ENCODE data around the gene SUPV3L1.
A peak's percentile ranks its signal among the peaks of the same experiment; 100 is the strongest.

The SUPV3L1 gene

DNA sequence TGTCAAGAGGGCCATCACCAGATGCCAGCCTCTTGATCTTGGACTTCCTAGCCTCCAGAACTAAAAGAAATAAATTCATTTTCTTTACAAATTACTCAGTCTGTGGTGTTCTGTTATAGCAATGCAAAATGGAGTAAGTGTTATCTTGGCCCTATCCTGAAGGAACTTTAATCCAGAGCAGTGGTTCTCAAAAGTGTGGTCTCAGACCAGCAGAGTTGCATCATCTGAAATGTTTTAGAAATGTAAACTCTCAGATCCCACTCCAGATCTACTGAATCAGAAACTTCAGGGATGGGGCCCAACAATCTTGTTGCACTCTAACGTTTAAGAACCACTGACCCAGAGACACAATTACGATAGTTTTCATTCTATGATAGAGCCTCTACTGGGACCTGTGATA, 3.2 kb upstream of the SUPV3L1 start:
- no peak for DNase-seq (ENCODE audit: low read depth)
- TF ChIP-seq, protein P1, sequence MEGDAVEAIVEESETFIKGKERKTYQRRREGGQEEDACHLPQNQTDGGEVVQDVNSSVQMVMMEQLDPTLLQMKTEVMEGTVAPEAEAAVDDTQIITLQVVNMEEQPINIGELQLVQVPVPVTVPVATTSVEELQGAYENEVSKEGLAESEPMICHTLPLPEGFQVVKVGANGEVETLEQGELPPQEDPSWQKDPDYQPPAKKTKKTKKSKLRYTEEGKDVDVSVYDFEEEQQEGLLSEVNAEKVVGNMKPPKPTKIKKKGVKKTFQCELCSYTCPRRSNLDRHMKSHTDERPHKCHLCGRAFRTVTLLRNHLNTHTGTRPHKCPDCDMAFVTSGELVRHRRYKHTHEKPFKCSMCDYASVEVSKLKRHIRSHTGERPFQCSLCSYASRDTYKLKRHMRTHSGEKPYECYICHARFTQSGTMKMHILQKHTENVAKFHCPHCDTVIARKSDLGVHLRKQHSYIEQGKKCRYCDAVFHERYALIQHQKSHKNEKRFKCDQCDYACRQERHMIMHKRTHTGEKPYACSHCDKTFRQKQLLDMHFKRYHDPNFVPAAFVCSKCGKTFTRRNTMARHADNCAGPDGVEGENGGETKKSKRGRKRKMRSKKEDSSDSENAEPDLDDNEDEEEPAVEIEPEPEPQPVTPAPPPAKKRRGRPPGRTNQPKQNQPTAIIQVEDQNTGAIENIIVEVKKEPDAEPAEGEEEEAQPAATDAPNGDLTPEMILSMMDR (IDR thresholded peaks at IDR 0.05; ENCODE audit: low read length, missing control alignments), result no peak
- no peak overlapping the region for H3K4me3 ChIP-seq (replicated peaks; ENCODE audit: low read depth, low read length)

DNA sequence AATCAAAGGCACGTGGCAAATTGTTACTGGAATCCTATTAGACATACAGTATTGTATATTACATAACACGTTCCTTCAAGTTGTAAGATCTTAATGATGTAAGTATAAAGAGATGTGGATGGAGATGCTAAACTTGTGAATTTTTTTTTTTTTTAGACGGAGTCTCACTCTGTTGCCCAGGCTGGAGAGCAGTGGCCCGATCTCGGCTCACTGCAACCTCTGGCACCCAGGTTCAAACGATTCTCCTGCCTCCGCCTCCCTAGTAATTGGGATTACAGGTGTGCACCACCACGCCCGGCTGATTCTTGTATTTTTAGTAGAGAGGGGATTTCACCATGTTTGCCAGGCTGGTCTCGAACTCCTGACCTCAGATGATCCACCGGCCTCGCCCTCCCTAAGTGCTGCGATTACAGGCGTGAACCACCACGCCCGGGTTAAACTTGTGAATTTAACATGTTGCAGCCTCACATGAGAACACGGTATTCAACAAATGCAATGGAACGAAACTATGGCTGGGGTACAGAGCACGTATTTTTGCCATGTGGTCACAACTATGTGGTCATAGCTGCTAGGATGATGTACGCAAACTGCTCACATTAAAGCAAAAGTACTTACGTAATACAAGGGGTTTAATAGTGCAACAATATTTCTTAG, 818 bp upstream of the SUPV3L1 start:
- H3K4me3 ChIP-seq (replicated peaks; ENCODE audit: low read depth, low read length), result peak overlapping the region; percentile 100
- DNase-seq (ENCODE audit: low read depth), result no peak
- TF ChIP-seq, protein P1 (IDR thresholded peaks at IDR 0.05; ENCODE audit: low read length, missing control alignments), result no peak

DNA sequence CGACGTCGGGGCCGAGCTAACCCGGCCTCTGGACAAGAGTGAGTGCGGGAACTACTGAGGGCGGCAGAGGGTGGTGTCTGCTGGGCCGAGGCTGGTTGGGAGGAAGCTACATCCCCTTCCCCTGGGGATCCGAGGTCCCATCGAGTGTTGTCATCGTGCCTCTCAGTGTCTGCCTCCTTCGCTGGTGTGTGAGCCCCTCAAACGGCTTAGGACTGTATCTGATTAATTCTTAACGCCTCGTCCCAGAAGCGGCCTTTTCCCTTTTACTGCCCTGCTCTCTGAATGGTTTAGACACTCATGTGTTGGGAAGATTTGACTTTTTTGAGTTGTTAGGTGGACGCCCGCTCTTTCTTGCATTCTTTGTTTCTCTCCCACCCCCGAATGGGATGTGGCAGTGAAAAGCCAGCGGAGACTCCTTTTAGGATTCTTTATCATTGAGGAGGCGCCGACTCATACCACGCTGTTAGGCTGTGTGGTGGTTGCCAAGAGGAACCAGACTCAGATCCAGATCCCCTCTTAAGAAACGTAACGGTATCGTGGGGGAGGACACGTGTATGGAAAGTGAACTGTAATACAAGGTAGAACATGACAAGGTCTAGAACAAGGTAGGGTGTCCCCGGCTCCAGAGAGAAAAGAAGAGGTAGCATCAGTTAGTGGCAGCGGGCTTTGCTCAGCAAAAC, 631 bp downstream of the SUPV3L1 start:
- TF ChIP-seq, protein P1 (IDR thresholded peaks at IDR 0.05; ENCODE audit: low read length, missing control alignments), result no peak
- H3K4me3 ChIP-seq (replicated peaks; ENCODE audit: low read depth, low read length), result peak overlapping the region; percentile 100
- DNase-seq (ENCODE audit: low read depth), result peak; percentile 18

DNA sequence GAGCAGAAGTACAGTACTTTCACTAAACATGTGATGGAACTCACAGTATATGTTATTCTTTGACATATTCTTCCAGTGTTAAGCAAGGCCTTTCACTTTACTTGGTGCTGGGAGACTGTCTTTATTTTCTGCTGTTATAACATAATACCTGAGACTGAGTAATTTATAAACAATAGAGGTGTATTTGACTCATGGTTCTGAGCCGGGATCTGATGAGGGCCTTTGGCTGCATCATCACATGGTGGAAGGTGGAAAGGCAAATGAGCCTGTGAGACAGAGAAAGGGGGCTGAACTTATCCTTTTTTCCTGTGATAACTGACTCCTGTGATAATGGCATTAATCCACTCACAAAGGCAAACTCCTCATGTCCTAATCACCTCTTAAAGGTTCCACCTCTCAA, 1.4 kb downstream of the SUPV3L1 start:
- TF ChIP-seq, protein P1 (IDR thresholded peaks at IDR 0.05; ENCODE audit: low read length, missing control alignments), result no peak
- peak overlapping the region; percentile 100 for H3K4me3 ChIP-seq (replicated peaks; ENCODE audit: low read depth, low read length)
- DNase-seq (ENCODE audit: low read depth), result no peak

DNA sequence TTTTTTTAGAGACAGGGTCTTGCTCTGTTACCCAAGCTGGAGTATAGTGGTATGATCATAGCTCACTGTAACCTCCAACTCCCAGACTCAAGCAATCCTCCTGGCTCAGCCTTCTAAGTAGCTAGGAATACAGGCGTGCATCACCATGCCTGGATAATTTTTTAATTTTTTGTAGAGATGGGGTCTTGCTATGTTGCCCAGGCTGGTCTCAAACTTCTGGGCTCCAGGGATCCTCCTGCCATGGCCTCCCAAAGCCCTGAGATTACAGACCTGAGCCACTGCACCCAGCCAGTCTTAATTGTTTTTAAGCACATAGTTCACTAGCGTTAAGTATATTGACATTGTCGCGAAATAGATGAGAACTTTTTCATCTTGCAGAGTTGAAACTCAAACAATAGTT, 2.0 kb downstream of the SUPV3L1 start:
- TF ChIP-seq, protein P1 (IDR thresholded peaks at IDR 0.05; ENCODE audit: low read length, missing control alignments), result no peak
- no peak overlapping the region for H3K4me3 ChIP-seq (replicated peaks; ENCODE audit: low read depth, low read length)
- no peak for DNase-seq (ENCODE audit: low read depth)

DNA sequence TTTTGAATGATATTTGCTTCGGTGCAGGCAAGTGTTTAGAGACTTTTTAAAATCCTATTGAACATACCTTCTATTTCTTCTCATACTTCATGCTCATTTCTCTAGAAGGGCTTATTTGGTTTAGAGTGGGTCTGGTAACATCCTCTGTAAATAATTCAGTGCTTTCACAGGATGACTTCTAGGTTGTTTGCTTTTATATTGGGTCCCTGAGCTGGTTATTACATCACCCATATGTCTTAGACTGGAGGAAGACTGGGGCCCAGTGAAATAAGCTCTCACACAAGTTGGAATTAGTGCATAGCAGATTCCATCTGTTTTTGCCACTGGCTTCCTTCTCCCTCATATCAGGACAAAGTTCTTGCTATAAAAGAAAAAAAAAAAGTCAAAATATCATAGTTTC, 6.5 kb downstream of the SUPV3L1 start:
- no peak for DNase-seq (ENCODE audit: low read depth)
- no peak overlapping the region for H3K4me3 ChIP-seq (replicated peaks; ENCODE audit: low read depth, low read length)
- TF ChIP-seq, protein P1 (IDR thresholded peaks at IDR 0.05; ENCODE audit: low read length, missing control alignments), result no peak

DNA sequence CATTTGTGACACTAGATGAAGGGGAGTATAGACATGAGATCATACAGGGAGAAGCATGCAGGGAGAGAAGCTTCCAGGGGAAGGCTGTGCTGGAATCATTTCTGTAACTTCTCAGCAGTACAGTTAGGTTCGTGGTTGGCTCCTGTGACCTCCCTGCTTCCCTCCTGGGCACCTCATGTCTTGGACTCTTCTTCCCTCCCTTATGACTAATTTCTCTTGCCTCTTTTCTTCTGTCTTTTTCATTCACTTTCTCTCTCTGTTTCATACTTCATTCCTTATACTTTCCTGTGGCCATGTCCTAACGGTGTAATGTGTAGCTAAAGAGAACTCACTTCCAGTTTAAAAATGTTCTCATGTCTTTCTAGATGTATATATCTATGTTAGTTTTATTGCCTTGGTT, 21.0 kb downstream of the SUPV3L1 start:
- no peak for DNase-seq (ENCODE audit: low read depth)
- no peak overlapping the region for H3K4me3 ChIP-seq (replicated peaks; ENCODE audit: low read depth, low read length)
- TF ChIP-seq, protein P1 (IDR thresholded peaks at IDR 0.05; ENCODE audit: low read length, missing control alignments), result no peak
